GM12878 (cell line): ENCODE data around the gene CYP4Z1. TPM values are rescaled to one million over a fixed set of nuclear protein-coding genes. Genes with fewer than 3 reads are reported as not detected.
"Not testable (repeated sequence)": the region's sequence is repeated elsewhere in the genome, so short reads cannot be mapped to it uniquely, and the experiment has no call there.

Experiments
- ATAC-seq: fragments of 200-7000 bp; cut with Tn5 transposase; 3 replicates; pipeline ENCODE4 v1.9.1; 2020; ENCODE audit warnings: mild to moderate bottlenecking, moderate library complexity
- BruUV-seq: library from RNA; stranded (reverse); fragments of 400-500 nt; replicated peaks from 2 replicates; lab custom pipeline; 2021; lab: Mats Ljungman, UMichigan
- CTCF ChIA-PET: fragments of 300-600 bp; sonication (Branson Sonifier 250); formaldehyde crosslinking; extraction: SDS; loops from one replicate; lab custom pipeline; 2021; ENCODE audit warnings: inconsistent platforms; lab: Yijun Ruan, JAX
- POLR2A ChIA-PET: fragments of 350-600 bp; formaldehyde crosslinking; extraction: SDS; loops from one replicate; lab custom pipeline; 2021; ENCODE audit warnings: inconsistent platforms; lab: Charles Lee
- RAD21 ChIA-PET: fragments of 300-600 bp; sonication (Branson Sonifier 250); formaldehyde crosslinking; loops from one replicate; lab custom pipeline; 2023; ENCODE audit warnings: antibody characterized with exemption; ENCODE audit not compliant: unreplicated experiment; lab: Charles Lee
- SMC1A ChIA-PET: fragments of 300-600 bp; sonication (Branson Sonifier 250); formaldehyde crosslinking; loops from one replicate; lab custom pipeline; 2023; ENCODE audit not compliant: unreplicated experiment, uncharacterized antibody; lab: Charles Lee
- DNase-seq: peaks from one replicate; pipeline ENCODE4 v3.0.0-alpha.2; 2011; ENCODE audit warnings: low read depth, low spot score
- FAIRE-seq: peaks from 3 replicates; lab custom pipeline; 2011; peaks lifted over from hg19 to GRCh38; lab: Jason Lieb, UNC
- H2AFZ ChIP-seq: 2 replicates; pipeline ENCODE4 v1.6.0; 2011; ENCODE audit warnings: low read depth, low read length, control low read depth; ENCODE audit not compliant: control insufficient read depth
- H3K27ac ChIP-seq: 2 replicates; pipeline ENCODE4 v1.5.1; 2011; ENCODE audit warnings: control low read depth; ENCODE audit not compliant: control insufficient read depth, insufficient read depth
- H3K27me3 ChIP-seq, 2 experiments: replicated peaks in 1 of 2; 2 replicates each; pipeline versions ENCODE4 v1.6.0 to v1.6.1; 2011; ENCODE audit warnings: low read length in 1 of 2; ENCODE audit not compliant: control insufficient read depth in 2 of 2, insufficient read depth in 2 of 2
- H3K36me3 ChIP-seq, 2 experiments: 2 replicates each; pipeline ENCODE4 v1.5.1; 2011; ENCODE audit warnings: low read length in 1 of 2; ENCODE audit not compliant: control insufficient read depth in 2 of 2, insufficient read depth in 2 of 2
- H3K4me1 ChIP-seq: 2 replicates; pipeline ENCODE4 v1.6.1; 2011; ENCODE audit warnings: mild to moderate bottlenecking, low read length, moderate library complexity, mixed read lengths; ENCODE audit not compliant: control insufficient read depth, insufficient read depth
- H3K4me2 ChIP-seq: 2 replicates; pipeline ENCODE4 v1.6.0; 2011; ENCODE audit warnings: control low read depth; ENCODE audit not compliant: control insufficient read depth, insufficient read depth
- H3K4me3 ChIP-seq: fragments of 200-600 bp; sonication (generic); 2 replicates; pipeline ENCODE4 v1.5.1; 2016
- H3K79me2 ChIP-seq: 2 replicates; pipeline ENCODE4 v1.6.0; 2011; ENCODE audit warnings: low read length; ENCODE audit not compliant: control insufficient read depth, insufficient read depth
- H3K9ac ChIP-seq: 2 replicates; pipeline ENCODE4 v1.8.0; 2011; ENCODE audit warnings: low read length, control low read depth, mixed read lengths; ENCODE audit not compliant: control insufficient read depth, insufficient read depth
- H3K9me3 ChIP-seq: replicated peaks from 3 replicates; pipeline ENCODE4 v1.5.1; 2011; ENCODE audit warnings: mild to moderate bottlenecking, low read length; ENCODE audit not compliant: control insufficient read depth, insufficient read depth
- H4K20me1 ChIP-seq: 2 replicates; pipeline ENCODE4 v1.6.0; 2011; ENCODE audit not compliant: control insufficient read depth, insufficient read depth
- WGBS: methylation state at CpG from one replicate; pipeline ENCODE4 v1.1.6; 2016; ENCODE audit warnings: low lambda C conversion rate; ENCODE audit not compliant: insufficient replicate concordance, insufficient coverage; ENCODE audit errors: missing lambda C conversion rate; 5-methylcytosine and 5-hydroxymethylcytosine counted together
- in situ Hi-C: fragments of 300-500 bp; cut with MboI; formaldehyde crosslinking; loops from 9 replicates; pipeline ENCODE4 v1.14.3; 2018; ENCODE audit warnings: mixed read lengths
- intact Hi-C: fragments of 100-400 bp; cut with micrococcal nuclease; formaldehyde crosslinking; loops from one replicate; pipeline ENCODE4 v1.14.2; 2022; ENCODE audit not compliant: unreplicated experiment
- polyA plus RNA-seq, 11 experiments: library from polyadenylated mRNA; depleted of rRNA in 4 of 11; unstranded in 6 of 11; stranded (reverse) in 5 of 11; fragments of >200 nt; fragmentation: Nextera tagmentation in 4 of 11; fragmentation: Illumina TruSeq in 1 of 11; extraction: Ambion mirVana in 4 of 11; extraction: Trizol in 1 of 11; gene quantifications; 1 replicate in 1 of 11; 2 replicates in 10 of 11; pipeline versions ENCODE4 v1.2.1 to v1.2.3, GENCODE V29; 2011 to 2016; ENCODE audit warnings: inconsistent platforms in 2 of 11, missing spikeins in 2 of 11, low read depth in 1 of 11
- total RNA-seq, 4 experiments: library from RNA; depleted of rRNA in 3 of 4; stranded (reverse); fragments of >200 nt in 3 of 4; fragmentation: Illumina TruSeq in 1 of 4; extraction: Trizol in 1 of 4; gene quantifications; 2 replicates each; pipeline versions ENCODE4 v1.2.1 to v1.2.3, GENCODE V29; 2013 to 2021

CYP4Z1 gene
- total and polyA plus RNA-seq, 10 of the 15 experiments (the other 5 are each of a cell fraction or from before 2014, with no cell fraction given), result not detected

- RAD21 ChIA-PET, H3K4me1 ChIP-seq, FAIRE-seq, SMC1A ChIA-PET, H3K36me3 ChIP-seq, H3K9me3 ChIP-seq, ATAC-seq, in situ Hi-C loops, H3K27ac ChIP-seq, H3K9ac ChIP-seq, BruUV-seq, DNase-seq, H3K4me3 ChIP-seq, intact Hi-C loops, H3K79me2 ChIP-seq, H3K27me3 ChIP-seq, H4K20me1 ChIP-seq, CTCF ChIA-PET, H2AFZ ChIP-seq, H3K4me2 ChIP-seq: not testable (repeated sequence)
- 9% methylated on average over 1 of the region's 1 CpG for WGBS
- POLR2A ChIA-PET, result interaction anchor here (0.6 kb wide), 1 partner anchor 317 kb away, joined by 3 read pairs; the partner anchor contains the start of gene FOXD2
Observed at GRCh38 chr1:47121039-47121438, 54.0 kb downstream of the CYP4Z1 start.

GRCh38 chr1:47124834-47125233, 57.8 kb downstream of the CYP4Z1 start:
- H3K27me3 ChIP-seq, POLR2A ChIA-PET, H3K9me3 ChIP-seq, FAIRE-seq, H3K9ac ChIP-seq, DNase-seq, H3K4me3 ChIP-seq, H3K79me2 ChIP-seq, H3K4me1 ChIP-seq, H3K36me3 ChIP-seq, ATAC-seq, BruUV-seq, SMC1A ChIA-PET, in situ Hi-C loops, H2AFZ ChIP-seq, intact Hi-C loops, CTCF ChIA-PET, RAD21 ChIA-PET, H3K27ac ChIP-seq, H4K20me1 ChIP-seq, H3K4me2 ChIP-seq: not testable (repeated sequence)

GRCh38 chr1:47126997-47127396, 60.0 kb downstream of the CYP4Z1 start:
- POLR2A ChIA-PET, in situ Hi-C loops, H3K27ac ChIP-seq, H3K4me1 ChIP-seq, H4K20me1 ChIP-seq, FAIRE-seq, H3K27me3 ChIP-seq, H3K9ac ChIP-seq, H2AFZ ChIP-seq, CTCF ChIA-PET, RAD21 ChIA-PET, H3K79me2 ChIP-seq, intact Hi-C loops, SMC1A ChIA-PET, H3K4me2 ChIP-seq, ATAC-seq, BruUV-seq, DNase-seq, H3K36me3 ChIP-seq, H3K4me3 ChIP-seq, H3K9me3 ChIP-seq: not testable (repeated sequence)
- WGBS, result 88% methylated on average over 2 of the region's 2 CpGs
